GM12878 (cell line): ENCODE results near the gene RXFP1. TPM values are rescaled to one million over a fixed set of nuclear protein-coding genes. Genes with fewer than 3 reads are reported as not detected.

ENCODE experiments used
- ATAC-seq: fragments of 200-7000 bp; cut with Tn5 transposase; 3 replicates; pipeline ENCODE4 v1.9.1; 2020; ENCODE audit warnings: mild to moderate bottlenecking, moderate library complexity
- BruUV-seq: library from RNA; stranded (reverse); fragments of 400-500 nt; replicated peaks from 2 replicates; lab custom pipeline; 2021; lab: Mats Ljungman, UMichigan
- CTCF ChIA-PET: fragments of 300-600 bp; sonication (Branson Sonifier 250); formaldehyde crosslinking; extraction: SDS; loops from one replicate; lab custom pipeline; 2021; ENCODE audit warnings: inconsistent platforms; lab: Yijun Ruan, JAX
- POLR2A ChIA-PET: fragments of 350-600 bp; formaldehyde crosslinking; extraction: SDS; loops from one replicate; lab custom pipeline; 2021; ENCODE audit warnings: inconsistent platforms; lab: Charles Lee
- RAD21 ChIA-PET: fragments of 300-600 bp; sonication (Branson Sonifier 250); formaldehyde crosslinking; loops from one replicate; lab custom pipeline; 2023; ENCODE audit warnings: antibody characterized with exemption; ENCODE audit not compliant: unreplicated experiment; lab: Charles Lee
- SMC1A ChIA-PET: fragments of 300-600 bp; sonication (Branson Sonifier 250); formaldehyde crosslinking; loops from one replicate; lab custom pipeline; 2023; ENCODE audit not compliant: unreplicated experiment, uncharacterized antibody; lab: Charles Lee
- DNase-seq: peaks from one replicate; pipeline ENCODE4 v3.0.0-alpha.2; 2011; ENCODE audit warnings: low read depth, low spot score
- FAIRE-seq: peaks from 3 replicates; lab custom pipeline; 2011; peaks lifted over from hg19 to GRCh38; lab: Jason Lieb, UNC
- H2AFZ ChIP-seq: 2 replicates; pipeline ENCODE4 v1.6.0; 2011; ENCODE audit warnings: low read depth, low read length, control low read depth; ENCODE audit not compliant: control insufficient read depth
- H3K27ac ChIP-seq: 2 replicates; pipeline ENCODE4 v1.5.1; 2011; ENCODE audit warnings: control low read depth; ENCODE audit not compliant: control insufficient read depth, insufficient read depth
- H3K27me3 ChIP-seq, 2 experiments: replicated peaks in 1 of 2; 2 replicates each; pipeline versions ENCODE4 v1.6.0 to v1.6.1; 2011; ENCODE audit warnings: low read length in 1 of 2; ENCODE audit not compliant: control insufficient read depth in 2 of 2, insufficient read depth in 2 of 2
- H3K36me3 ChIP-seq, 2 experiments: 2 replicates each; pipeline ENCODE4 v1.5.1; 2011; ENCODE audit warnings: low read length in 1 of 2; ENCODE audit not compliant: control insufficient read depth in 2 of 2, insufficient read depth in 2 of 2
- H3K4me1 ChIP-seq: 2 replicates; pipeline ENCODE4 v1.6.1; 2011; ENCODE audit warnings: mild to moderate bottlenecking, low read length, moderate library complexity, mixed read lengths; ENCODE audit not compliant: control insufficient read depth, insufficient read depth
- H3K4me2 ChIP-seq: 2 replicates; pipeline ENCODE4 v1.6.0; 2011; ENCODE audit warnings: control low read depth; ENCODE audit not compliant: control insufficient read depth, insufficient read depth
- H3K4me3 ChIP-seq: fragments of 200-600 bp; sonication (generic); 2 replicates; pipeline ENCODE4 v1.5.1; 2016
- H3K79me2 ChIP-seq: 2 replicates; pipeline ENCODE4 v1.6.0; 2011; ENCODE audit warnings: low read length; ENCODE audit not compliant: control insufficient read depth, insufficient read depth
- H3K9ac ChIP-seq: 2 replicates; pipeline ENCODE4 v1.8.0; 2011; ENCODE audit warnings: low read length, control low read depth, mixed read lengths; ENCODE audit not compliant: control insufficient read depth, insufficient read depth
- H3K9me3 ChIP-seq: replicated peaks from 3 replicates; pipeline ENCODE4 v1.5.1; 2011; ENCODE audit warnings: mild to moderate bottlenecking, low read length; ENCODE audit not compliant: control insufficient read depth, insufficient read depth
- H4K20me1 ChIP-seq: 2 replicates; pipeline ENCODE4 v1.6.0; 2011; ENCODE audit not compliant: control insufficient read depth, insufficient read depth
- ASH2L ChIP-seq: fragments of 300-600, 200-600 bp; sonication (generic); IDR thresholded peaks from 2 replicates; pipeline ENCODE4 v1.6.1; 2017; ENCODE audit warnings: low read depth, mild to moderate bottlenecking, borderline replicate concordance
- ESRRA ChIP-seq: IDR thresholded peaks from 2 replicates; pipeline ENCODE4 v1.6.1; 2012; ENCODE audit warnings: mild to moderate bottlenecking, low read length, improper control_type of control experiment
- ETV6 ChIP-seq, 2 experiments: fragments of 450-650 bp in 1 of 2; IDR thresholded peaks in 1 of 2; conservative IDR thresholded peaks in 1 of 2; 2 replicates each; pipeline ENCODE4 v1.6.1; 2014; ENCODE audit warnings: antibody characterized with exemption in 1 of 2, borderline replicate concordance in 1 of 2, low read depth in 1 of 2, mild to moderate bottlenecking in 1 of 2, moderate library complexity in 1 of 2
- EZH2 ChIP-seq: IDR thresholded peaks from 2 replicates; pipeline ENCODE4 v1.6.1; 2012; ENCODE audit warnings: low read depth, mild to moderate bottlenecking, control low read depth, inconsistent platforms, low read length, borderline replicate concordance; ENCODE audit not compliant: control insufficient read depth
- FOS ChIP-seq: IDR thresholded peaks from 3 replicates; pipeline ENCODE4 v1.6.1; 2011; ENCODE audit warnings: borderline replicate concordance; ENCODE audit not compliant: insufficient read length; ENCODE audit errors: extremely low read depth
- HDGF ChIP-seq: fragments of 450-650 bp; IDR thresholded peaks from 2 replicates; pipeline ENCODE4 v1.6.1; 2016; ENCODE audit warnings: antibody characterized with exemption
- JUNB ChIP-seq: IDR thresholded peaks from 2 replicates; pipeline ENCODE4 v1.6.1; 2016; ENCODE audit warnings: antibody characterized with exemption, mild to moderate bottlenecking
- MYC ChIP-seq: IDR thresholded peaks from 2 replicates; pipeline ENCODE4 v1.6.1; 2011; ENCODE audit warnings: mild to moderate bottlenecking, low read length, moderate library complexity, inconsistent platforms; ENCODE audit not compliant: insufficient read depth, insufficient replicate concordance, insufficient read length, severe bottlenecking
- NR2C2 ChIP-seq: IDR thresholded peaks from 2 replicates; pipeline ENCODE4 v1.6.1; 2011; ENCODE audit warnings: borderline replicate concordance, low read depth; ENCODE audit not compliant: control insufficient read depth, insufficient read length
- RUNX3 ChIP-seq: IDR thresholded peaks from 2 replicates; pipeline ENCODE4 v1.6.1; 2012; ENCODE audit warnings: low read length, inconsistent platforms
- SMC3 ChIP-seq: IDR thresholded peaks from 2 replicates; pipeline ENCODE4 v1.6.1; 2011; ENCODE audit warnings: low read length, improper control_type of control experiment, borderline replicate concordance
- SUZ12 ChIP-seq: fragments of 200-600 bp; sonication (generic); IDR thresholded peaks from one replicate; pipeline ENCODE4 v1.6.1; 2018; ENCODE audit warnings: antibody characterized with exemption, mild to moderate bottlenecking; ENCODE audit not compliant: unreplicated experiment
- TCF7 ChIP-seq: IDR thresholded peaks from 2 replicates; pipeline ENCODE4 v1.6.1; 2014; ENCODE audit warnings: antibody characterized with exemption, borderline replicate concordance
- WGBS: methylation state at CpG from one replicate; pipeline ENCODE4 v1.1.6; 2016; ENCODE audit warnings: low lambda C conversion rate; ENCODE audit not compliant: insufficient replicate concordance, insufficient coverage; ENCODE audit errors: missing lambda C conversion rate; 5-methylcytosine and 5-hydroxymethylcytosine counted together
- in situ Hi-C: fragments of 300-500 bp; cut with MboI; formaldehyde crosslinking; loops from 9 replicates; pipeline ENCODE4 v1.14.3; 2018; ENCODE audit warnings: mixed read lengths
- intact Hi-C: fragments of 100-400 bp; cut with micrococcal nuclease; formaldehyde crosslinking; loops from one replicate; pipeline ENCODE4 v1.14.2; 2022; ENCODE audit not compliant: unreplicated experiment
- polyA plus RNA-seq, 11 experiments: library from polyadenylated mRNA; depleted of rRNA in 4 of 11; unstranded in 6 of 11; stranded (reverse) in 5 of 11; fragments of >200 nt; fragmentation: Nextera tagmentation in 4 of 11; fragmentation: Illumina TruSeq in 1 of 11; extraction: Ambion mirVana in 4 of 11; extraction: Trizol in 1 of 11; gene quantifications; 1 replicate in 1 of 11; 2 replicates in 10 of 11; pipeline versions ENCODE4 v1.2.1 to v1.2.3, GENCODE V29; 2011 to 2016; ENCODE audit warnings: inconsistent platforms in 2 of 11, missing spikeins in 2 of 11, low read depth in 1 of 11
- total RNA-seq, 4 experiments: library from RNA; depleted of rRNA in 3 of 4; stranded (reverse); fragments of >200 nt in 3 of 4; fragmentation: Illumina TruSeq in 1 of 4; extraction: Trizol in 1 of 4; gene quantifications; 2 replicates each; pipeline versions ENCODE4 v1.2.1 to v1.2.3, GENCODE V29; 2013 to 2021
- TF ChIP-seq, protein P1 (sequence below): IDR thresholded peaks from 2 replicates; pipeline ENCODE4 v1.6.1; 2012; ENCODE audit warnings: low read depth, low read length, improper control_type of control experiment
- TF ChIP-seq, protein P2 (sequence below): IDR thresholded peaks from 2 replicates; pipeline ENCODE4 v1.6.1; 2011; ENCODE audit warnings: low read depth, low read length, improper control_type of control experiment, borderline replicate concordance

Gene RXFP1
- total and polyA plus RNA-seq, 10 of the 15 experiments (the other 5 are each of a cell fraction or from before 2014, with no cell fraction given), result 0.12 TPM; not detected in 9

DNA sequence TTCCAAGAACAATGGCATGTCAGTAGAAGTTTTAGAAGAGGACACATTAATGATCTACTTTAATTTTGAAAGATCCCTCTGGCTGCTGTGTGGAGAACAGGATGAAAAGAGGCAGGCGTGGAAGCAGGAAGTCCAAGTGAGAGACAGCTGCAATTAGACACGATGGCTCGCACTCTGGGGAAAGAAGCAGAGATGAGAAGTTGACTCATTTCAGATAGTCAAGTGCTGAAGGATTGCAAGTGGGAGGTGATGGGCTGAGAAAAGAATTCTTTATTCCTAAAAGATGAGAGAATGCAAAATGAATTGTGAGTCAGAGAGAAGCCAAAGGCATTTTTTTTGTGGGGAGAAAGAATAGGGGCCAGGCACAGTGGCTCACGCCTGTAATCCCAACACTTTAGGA, 16.5 kb downstream of the RXFP1 start:
- TF ChIP-seq MYC, result no peak
- TF ChIP-seq, protein P1, sequence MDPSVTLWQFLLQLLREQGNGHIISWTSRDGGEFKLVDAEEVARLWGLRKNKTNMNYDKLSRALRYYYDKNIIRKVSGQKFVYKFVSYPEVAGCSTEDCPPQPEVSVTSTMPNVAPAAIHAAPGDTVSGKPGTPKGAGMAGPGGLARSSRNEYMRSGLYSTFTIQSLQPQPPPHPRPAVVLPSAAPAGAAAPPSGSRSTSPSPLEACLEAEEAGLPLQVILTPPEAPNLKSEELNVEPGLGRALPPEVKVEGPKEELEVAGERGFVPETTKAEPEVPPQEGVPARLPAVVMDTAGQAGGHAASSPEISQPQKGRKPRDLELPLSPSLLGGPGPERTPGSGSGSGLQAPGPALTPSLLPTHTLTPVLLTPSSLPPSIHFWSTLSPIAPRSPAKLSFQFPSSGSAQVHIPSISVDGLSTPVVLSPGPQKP, result no peak
- TF ChIP-seq NR2C2, result no peak
- TF ChIP-seq SUZ12, result no peak
- TF ChIP-seq, protein P2, sequence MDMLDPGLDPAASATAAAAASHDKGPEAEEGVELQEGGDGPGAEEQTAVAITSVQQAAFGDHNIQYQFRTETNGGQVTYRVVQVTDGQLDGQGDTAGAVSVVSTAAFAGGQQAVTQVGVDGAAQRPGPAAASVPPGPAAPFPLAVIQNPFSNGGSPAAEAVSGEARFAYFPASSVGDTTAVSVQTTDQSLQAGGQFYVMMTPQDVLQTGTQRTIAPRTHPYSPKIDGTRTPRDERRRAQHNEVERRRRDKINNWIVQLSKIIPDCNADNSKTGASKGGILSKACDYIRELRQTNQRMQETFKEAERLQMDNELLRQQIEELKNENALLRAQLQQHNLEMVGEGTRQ, result no peak
- TF ChIP-seq ESRRA, result no peak
- TF ChIP-seq SMC3, result no peak
- no peak for TF ChIP-seq ASH2L
- TF ChIP-seq ETV6 (conservative IDR thresholded peaks at IDR 0.05 in 1 of 2, IDR thresholded peaks at IDR 0.05 in 1 of 2; ENCODE audit: borderline replicate concordance in 1 of 2, low read depth in 1 of 2), result no peak
- no peak for TF ChIP-seq RUNX3
- TF ChIP-seq TCF7, result no peak
- TF ChIP-seq EZH2, result no peak
- TF ChIP-seq HDGF, result no peak
- no peak for TF ChIP-seq FOS
- TF ChIP-seq JUNB, result no peak
- no peak overlapping the region for H3K4me3 ChIP-seq
- ATAC-seq (no peak), DNase-seq (no peak), FAIRE-seq (no peak)
- no peaks in the 10 kb centered on the region for H4K20me1 ChIP-seq
- ChIA-PET POLR2A (no interaction called here), SMC1A (interaction anchor here (1.0 kb wide), 1 partner anchor 15 kb away, joined by 4 read pairs; no protein-coding TSS in a partner anchor), RAD21 (no interaction called here), CTCF (no interaction called here)
- no peak overlapping the region for H3K27ac ChIP-seq
- WGBS, result 25% methylated on average over 4 of the region's 4 CpGs
- no peaks in the 10 kb centered on the region for H3K27me3 ChIP-seq
- in situ Hi-C loops, result no loop called here
- BruUV-seq, result no TSS peak
- H3K79me2 ChIP-seq, result no peaks in the 10 kb centered on the region
- no peak overlapping the region for H2AFZ ChIP-seq
- intact Hi-C loops, result no loop called here
- H3K4me2 ChIP-seq, result no peak overlapping the region
- H3K9ac ChIP-seq, result no peak overlapping the region
- no peaks in the 10 kb centered on the region for H3K9me3 ChIP-seq
- no peaks in the 10 kb centered on the region for H3K36me3 ChIP-seq
- H3K4me1 ChIP-seq, result no peaks in the 10 kb centered on the region
